Small intestine (tissue), 7 donors: Measurements from ENCODE around the gene FPR2. TPM values are rescaled to one million over a fixed set of nuclear protein-coding genes. Genes with fewer than 3 reads are reported as not detected.
"Not testable (repeated sequence)": the region's sequence is repeated elsewhere in the genome, so short reads cannot be mapped to it uniquely, and the experiment has no call there.

Experiments used
- DNase-seq, 2 donors: peaks; one replicate each; pipeline versions ENCODE4 v3.0.0 to v3.0.0-alpha.2; 2013
- FAIRE-seq: peaks from 2 replicates; lab custom pipeline; 2012; peaks lifted over from hg19 to GRCh38; lab: Jason Lieb, UNC
- H3K27ac ChIP-seq, 3 donors: one replicate each; pipeline ENCODE4 v1.5.1; 2013; ENCODE audit warnings: low read length in 2 of 3, mild to moderate bottlenecking in 2 of 3, control low read depth in 1 of 3, inconsistent platforms in 1 of 3, low read depth in 1 of 3, moderate library complexity in 1 of 3
- H3K27me3 ChIP-seq, 3 donors: one replicate each; pipeline ENCODE4 v1.6.1; 2013; ENCODE audit warnings: low read length in 3 of 3, inconsistent platforms in 1 of 3; ENCODE audit not compliant: control insufficient read depth in 3 of 3, insufficient read depth in 3 of 3
- H3K36me3 ChIP-seq, 3 donors: one replicate each; pipeline ENCODE4 v1.6.1; 2013; ENCODE audit warnings: low read length in 3 of 3, inconsistent platforms in 1 of 3, low read depth in 1 of 3, mild to moderate bottlenecking in 1 of 3, moderate library complexity in 1 of 3; ENCODE audit not compliant: control insufficient read depth in 3 of 3, insufficient read depth in 2 of 3
- H3K4me1 ChIP-seq, 3 donors: one replicate each; pipeline ENCODE4 v1.6.1; 2013; ENCODE audit warnings: low read length in 2 of 3, inconsistent platforms in 1 of 3, low read depth in 1 of 3, mild to moderate bottlenecking in 1 of 3, moderate library complexity in 1 of 3; ENCODE audit not compliant: control insufficient read depth in 3 of 3, insufficient read depth in 2 of 3
- H3K4me3 ChIP-seq, 3 donors: one replicate each; pipeline ENCODE4 v1.5.1; 2013; ENCODE audit warnings: low read length in 3 of 3, control low read depth in 1 of 3, inconsistent platforms in 1 of 3, low read depth in 1 of 3, mild to moderate bottlenecking in 1 of 3, moderate library complexity in 1 of 3
- H3K9me3 ChIP-seq, 2 donors: one replicate each; pipeline ENCODE4 v1.6.1; 2013; ENCODE audit warnings: low read depth in 1 of 2, low read length in 1 of 2; ENCODE audit not compliant: control insufficient read depth in 2 of 2, insufficient read depth in 1 of 2
- WGBS, 3 donors: extraction: QIAGEN DNeasy Blood & Tissue Kit; methylation state at CpG; one replicate each; pipeline ENCODE4 v1.1.7; 2013; 5-methylcytosine and 5-hydroxymethylcytosine counted together
- polyA plus RNA-seq, 4 donors: library from polyadenylated mRNA; stranded (reverse) in 3 of 4; unstranded in 1 of 4; fragments of 200-250 nt in 3 of 4; fragments of 120-200 nt in 1 of 4; gene quantifications; one replicate each; pipeline versions ENCODE4 v1.2.1 to v1.2.3, GENCODE V29; 2013
- donor health status: healthy with polysubstance abuse.
- donor health status: control.
- donor health status: control.
- donor health status: Bipolar disorder and iron deficiency.
- donor health status: healthy.

FPR2 gene
- polyA plus RNA-seq, 4 donors: 0.04 to 2.6 (median 1.8) TPM; not detected in 1

- no peak for DNase-seq
- H3K4me3 ChIP-seq: no peak overlapping the region
- no peaks in the 10 kb centered on the region for H3K4me1 ChIP-seq
- peaks cover 0 to 2% of the 10 kb centered on the region in 2 donors for H3K9me3 ChIP-seq
- FAIRE-seq: no peak
- no peaks in the 10 kb centered on the region for H3K27me3 ChIP-seq
- no peaks in the 10 kb centered on the region for H3K36me3 ChIP-seq
- no peak overlapping the region for H3K27ac ChIP-seq
- 63 to 78% (median 64%) methylated on average over 10 of the region's 10 CpGs for WGBS, 3 donors
Measured at GRCh38 chr19:51735759-51736449, 25.1 kb upstream of the FPR2 start.

- FAIRE-seq: no peak
- 91 to 93% (median 92%) methylated on average over 3 of the region's 3 CpGs for WGBS, 3 donors
- Histone ChIP-seq H3K36me3 (no peaks in the 10 kb centered on the region), H3K4me3 (no peak overlapping the region), H3K27ac (no peak overlapping the region), H3K27me3 (no peaks in the 10 kb centered on the region), H3K9me3 (no peaks in the 10 kb centered on the region), H3K4me1 (no peaks in the 10 kb centered on the region)
- DNase-seq: no peak
Measured at GRCh38 chr19:51737389-51737788, 23.6 kb upstream of the FPR2 start.

DNA sequence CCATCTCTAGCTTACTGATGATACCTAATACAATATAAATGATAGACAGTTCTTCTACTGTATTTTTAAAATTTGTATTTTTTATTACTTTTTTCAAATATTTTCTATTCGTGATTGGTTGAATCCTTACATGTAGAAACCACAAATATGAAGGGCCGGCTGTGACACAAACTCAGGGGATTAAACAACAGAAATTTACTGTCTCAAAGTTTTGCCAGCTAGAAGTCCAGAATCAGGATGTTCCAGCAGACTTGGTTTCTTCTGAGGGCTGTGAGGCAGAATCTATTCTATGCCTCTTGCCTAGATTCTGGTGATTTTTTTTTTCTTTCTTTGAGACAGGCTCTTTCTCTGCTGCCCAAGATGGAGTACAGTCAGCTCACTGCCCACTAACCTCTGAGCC is 23.1 kb upstream of the FPR2 start:
- Histone ChIP-seq H3K36me3 (no peaks in the 10 kb centered on the region), H3K9me3 (no peaks in the 10 kb centered on the region), H3K4me1 (no peaks in the 10 kb centered on the region), H3K27me3 (no peaks in the 10 kb centered on the region), H3K27ac (no peak overlapping the region), H3K4me3 (no peak overlapping the region)
- FAIRE-seq (no peak), DNase-seq (no peak)
- WGBS, 3 donors: 70 to 77% (median 71%) methylated on average over 2 of the region's 2 CpGs

- not testable (repeated sequence) for H3K27me3 ChIP-seq, H3K27ac ChIP-seq, H3K4me1 ChIP-seq, DNase-seq, H3K4me3 ChIP-seq, H3K9me3 ChIP-seq, H3K36me3 ChIP-seq, FAIRE-seq
- WGBS, 3 donors: 82 to 90% (median 85%) methylated on average over 10 of the region's 10 CpGs
Measured at GRCh38 chr19:51738523-51738922, 22.5 kb upstream of the FPR2 start.

- no peaks in the 10 kb centered on the region for H3K36me3 ChIP-seq
- H3K9me3 ChIP-seq: no peaks in the 10 kb centered on the region
- no peaks in the 10 kb centered on the region for H3K27me3 ChIP-seq
- 74 to 77% (median 75%) methylated on average over 13 of the region's 13 CpGs for WGBS, 3 donors
- H3K27ac ChIP-seq: no peak overlapping the region
- no peak for FAIRE-seq
- no peak for DNase-seq
- no peak overlapping the region for H3K4me3 ChIP-seq
- no peaks in the 10 kb centered on the region for H3K4me1 ChIP-seq
Measured at GRCh38 chr19:51739466-51740213, 21.3 kb upstream of the FPR2 start.

DNA sequence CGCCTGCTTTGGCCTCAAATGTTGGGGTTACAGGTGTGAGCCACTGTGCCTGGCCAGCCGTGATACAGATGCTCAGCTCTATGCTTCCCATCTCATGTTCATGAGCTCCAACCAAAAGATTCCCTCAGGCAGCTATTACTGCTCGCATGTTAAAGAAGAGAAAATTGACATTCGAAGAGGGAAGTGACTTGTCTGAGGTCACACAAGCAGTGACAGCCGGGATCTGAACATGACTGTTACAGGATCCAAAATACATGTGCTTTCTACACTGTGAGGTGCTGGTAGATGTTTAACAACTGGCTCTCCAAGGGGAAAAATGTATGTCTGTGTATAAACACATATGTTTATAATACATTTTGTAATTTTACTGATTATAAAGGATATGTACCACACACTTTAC is 20.6 kb upstream of the FPR2 start:
- H3K4me3 ChIP-seq: no peak overlapping the region
- FAIRE-seq (no peak), DNase-seq (no peak)
- 80% methylated on average over 5 of the region's 5 CpGs for WGBS, 3 donors
- no peaks in the 10 kb centered on the region for H3K4me1 ChIP-seq
- H3K27me3 ChIP-seq: no peaks in the 10 kb centered on the region
- no peaks in the 10 kb centered on the region for H3K9me3 ChIP-seq
- H3K27ac ChIP-seq: no peak overlapping the region
- no peaks in the 10 kb centered on the region for H3K36me3 ChIP-seq

- Histone ChIP-seq H3K36me3 (no peaks in the 10 kb centered on the region), H3K27me3 (no peaks in the 10 kb centered on the region), H3K27ac (no peak overlapping the region), H3K4me3 (no peak overlapping the region), H3K9me3 (no peaks in the 10 kb centered on the region), H3K4me1 (no peaks in the 10 kb centered on the region)
- DNase-seq (no peak), FAIRE-seq (no peak)
- WGBS, 3 donors: 60 to 72% (median 68%) methylated on average over 6 of the region's 6 CpGs
Measured at GRCh38 chr19:51742789-51743188, 18.2 kb upstream of the FPR2 start.

GRCh38 chr19:51743405-51743804 is 17.6 kb upstream of the FPR2 start:
- H3K27ac ChIP-seq: no peak overlapping the region
- no peaks in the 10 kb centered on the region for H3K4me1 ChIP-seq
- 74 to 81% (median 77%) methylated on average over 3 of the region's 3 CpGs for WGBS, 3 donors
- H3K9me3 ChIP-seq: no peaks in the 10 kb centered on the region
- no peak overlapping the region for H3K4me3 ChIP-seq
- FAIRE-seq: no peak
- no peak for DNase-seq
- H3K36me3 ChIP-seq: no peaks in the 10 kb centered on the region
- H3K27me3 ChIP-seq: no peaks in the 10 kb centered on the region
